Thymus (tissue), 11 donors: ENCODE data around the gene ORAI3. TPM values are rescaled to one million over a fixed set of nuclear protein-coding genes. Genes with fewer than 3 reads are reported as not detected.

ENCODE experiments used
- DNase-seq, 9 donors: peaks; one replicate each; pipeline ENCODE4 v3.0.0-alpha.2; 2013; ENCODE audit warnings: low spot score in 9 of 9, low read depth in 6 of 9, missing footprints in 1 of 9
- H3K27ac ChIP-seq, 2 donors: one replicate each; pipeline ENCODE4 v1.5.1; 2013; ENCODE audit warnings: control low read depth in 1 of 2, low read depth in 1 of 2, low read length in 1 of 2, mild to moderate bottlenecking in 1 of 2, moderate library complexity in 1 of 2
- H3K27me3 ChIP-seq, 2 donors: one replicate each; pipeline ENCODE4 v1.5.1; 2013; ENCODE audit warnings: low read length in 1 of 2; ENCODE audit not compliant: control insufficient read depth in 2 of 2, insufficient read depth in 1 of 2
- H3K36me3 ChIP-seq, 2 donors: one replicate each; pipeline ENCODE4 v1.5.1; 2013; ENCODE audit warnings: low read length in 1 of 2, mild to moderate bottlenecking in 1 of 2, moderate library complexity in 1 of 2; ENCODE audit not compliant: control insufficient read depth in 2 of 2, insufficient read depth in 2 of 2
- H3K4me1 ChIP-seq, 2 donors: one replicate each; pipeline ENCODE4 v1.5.1; 2013; ENCODE audit warnings: low read length in 2 of 2; ENCODE audit not compliant: control insufficient read depth in 2 of 2, insufficient read depth in 2 of 2
- H3K4me3 ChIP-seq, 2 donors: one replicate each; pipeline ENCODE4 v1.5.1; 2013; ENCODE audit warnings: low read length in 2 of 2, control low read depth in 1 of 2, mild to moderate bottlenecking in 1 of 2
- H3K9me3 ChIP-seq, 2 donors: one replicate each; pipeline ENCODE4 v1.5.1; 2013; ENCODE audit warnings: low read length in 1 of 2, mild to moderate bottlenecking in 1 of 2; ENCODE audit not compliant: control insufficient read depth in 2 of 2, insufficient read depth in 1 of 2
- WGBS: extraction: QIAGEN DNeasy Blood & Tissue Kit; methylation state at CpG from one replicate; pipeline ENCODE4 v1.1.7; 2013; 5-methylcytosine and 5-hydroxymethylcytosine counted together
- polyA plus RNA-seq: library from polyadenylated mRNA; stranded (reverse); fragments of 200-250 nt; gene quantifications from one replicate; pipeline ENCODE4 v1.2.3, GENCODE V29; 2013
- total RNA-seq: library from RNA; stranded (reverse); fragments of 120-200 nt; gene quantifications from one replicate; pipeline ENCODE4 v1.2.4, GENCODE V29; 2013
- donor health status: healthy.

Gene ORAI3
- total and polyA plus RNA-seq, 2 donors = 12.3 to 26.4 TPM

- H3K27me3 ChIP-seq = no peaks in the 10 kb centered on the region
- peaks cover 3 to 7% of the 10 kb centered on the region in 2 donors for H3K36me3 ChIP-seq
- H3K4me3 ChIP-seq = peak overlapping the region; percentile 65 to 75
- under 1% methylated on average over 42 of the region's 42 CpGs for WGBS
- DNase-seq = peak in 8 of 9 donors; percentile 97 to 100 (median 99)
- H3K27ac ChIP-seq = peak overlapping the region; percentile 91 to 94
- H3K4me1 ChIP-seq = peaks cover 0 to 41% of the 10 kb centered on the region in 2 donors
- peaks cover 0 to 3% of the 10 kb centered on the region in 2 donors for H3K9me3 ChIP-seq
These were observed 26.4 kb upstream of the ORAI3 start for GRCh38 chr16:30922420-30922959.

- Histone ChIP-seq H3K9me3 (peaks cover 0 to 3% of the 10 kb centered on the region in 2 donors), H3K27me3 (no peaks in the 10 kb centered on the region), H3K36me3 (peaks cover 3 to 7% of the 10 kb centered on the region in 2 donors), H3K4me1 (peaks cover 0 to 46% of the 10 kb centered on the region in 2 donors), H3K27ac (peak overlapping the region; percentile 91 to 94), H3K4me3 (peak overlapping the region; percentile 65 to 75)
- DNase-seq = peak; percentile 96 to 99 (median 97)
- under 1% methylated on average over 32 of the region's 33 CpGs for WGBS
These were observed 25.8 kb upstream of the ORAI3 start for GRCh38 chr16:30922960-30923535.

- Histone ChIP-seq H3K27me3 (no peaks in the 10 kb centered on the region), H3K4me3 (peak within 1 kb of the TSS; percentile 65 to 75), H3K27ac (peak within 1 kb of the TSS; percentile 91 to 94), H3K4me1 (peaks cover 0 to 46% of the 10 kb centered on the region in 2 donors), H3K36me3 (peaks cover 7 to 11% of the 10 kb centered on the region in 2 donors), H3K9me3 (peaks cover 0 to 3% of the 10 kb centered on the region in 2 donors)
- WGBS = under 1% methylated on average over 31 of the region's 31 CpGs
- peak in 1 of 9 donors; percentile 51 for DNase-seq
These were observed 25.3 kb upstream of the ORAI3 start, which contains the start of gene FBXL19 for GRCh38 chr16:30923554-30924075. Gene FBXL19, plus strand, starts transcription at chr16:30923572. Its CDS starts 2,183 bp downstream, at chr16:30925755.

GRCh38 chr16:30924076-30924912, 24.6 kb upstream of the ORAI3 start:
- Histone ChIP-seq H3K27ac (no peak overlapping the region), H3K4me3 (peak overlapping the region; percentile 65 to 75), H3K4me1 (peaks cover 0 to 46% of the 10 kb centered on the region in 2 donors), H3K9me3 (peaks cover 0 to 3% of the 10 kb centered on the region in 2 donors), H3K27me3 (no peaks in the 10 kb centered on the region), H3K36me3 (peaks cover 10 to 11% of the 10 kb centered on the region in 2 donors)
- DNase-seq = no peak
- WGBS = 6% methylated on average over 53 of the region's 53 CpGs

GRCh38 chr16:30924913-30925631, 23.8 kb upstream of the ORAI3 start:
- H3K27ac ChIP-seq = no peak overlapping the region
- H3K27me3 ChIP-seq = no peaks in the 10 kb centered on the region
- H3K4me3 ChIP-seq = peak overlapping the region in 1 of 2 donors; percentile 23
- peaks cover 0 to 46% of the 10 kb centered on the region in 2 donors for H3K4me1 ChIP-seq
- no peak for DNase-seq
- H3K36me3 ChIP-seq = peaks cover 10 to 13% of the 10 kb centered on the region in 2 donors
- WGBS = 95% methylated on average over 11 of the region's 11 CpGs
- H3K9me3 ChIP-seq = peaks cover 0 to 3% of the 10 kb centered on the region in 2 donors

- Histone ChIP-seq H3K36me3 (peaks cover 13 to 16% of the 10 kb centered on the region in 2 donors), H3K4me3 (no peak overlapping the region), H3K27ac (no peak overlapping the region), H3K27me3 (no peaks in the 10 kb centered on the region), H3K4me1 (peaks cover 0 to 46% of the 10 kb centered on the region in 2 donors), H3K9me3 (peaks cover 0 to 3% of the 10 kb centered on the region in 2 donors)
- WGBS = 97% methylated on average over 26 of the region's 26 CpGs
- no peak for DNase-seq
These were observed 23.3 kb upstream of the ORAI3 start for GRCh38 chr16:30925632-30925987.

GRCh38 chr16:30925995-30926811, 22.7 kb upstream of the ORAI3 start:
- Histone ChIP-seq H3K27me3 (no peaks in the 10 kb centered on the region), H3K27ac (peak overlapping the region in 1 of 2 donors; percentile 50), H3K4me1 (peaks cover 0 to 46% of the 10 kb centered on the region in 2 donors), H3K9me3 (peaks cover 0 to 3% of the 10 kb centered on the region in 2 donors), H3K4me3 (no peak overlapping the region), H3K36me3 (peaks cover 18 to 19% of the 10 kb centered on the region in 2 donors)
- no peak for DNase-seq
- whole genome bisulfite sequencing = 78% methylated on average over 10 of the region's 10 CpGs
